Liver (tissue), 9 donors: ENCODE measurements around the gene SPAST. TPM values are rescaled to one million over a fixed set of nuclear protein-coding genes. Genes with fewer than 3 reads are reported as not detected.
"Not testable (repeated sequence)": the region's sequence is repeated elsewhere in the genome, so short reads cannot be mapped to it uniquely, and the experiment has no call there.

Experiments used
- DNase-seq: peaks from one replicate; pipeline ENCODE4 v3.0.0-alpha.2; 2017; ENCODE audit warnings: low spot score
- H3K27ac ChIP-seq, 2 donors: one replicate each; pipeline ENCODE4 v1.7.0; 2013; ENCODE audit warnings: inconsistent platforms in 2 of 2, low read length in 2 of 2, control low read depth in 1 of 2, low read depth in 1 of 2, mild to moderate bottlenecking in 1 of 2
- H3K27me3 ChIP-seq, 4 donors: one replicate each; pipeline versions ENCODE4 v1.6.1 to v1.7.0; 2013; ENCODE audit warnings: low read length in 3 of 4, inconsistent platforms in 1 of 4, mild to moderate bottlenecking in 1 of 4, moderate library complexity in 1 of 4; ENCODE audit not compliant: control insufficient read depth in 4 of 4, insufficient read depth in 4 of 4
- H3K36me3 ChIP-seq, 4 donors: one replicate each; pipeline versions ENCODE4 v1.6.1 to v1.7.0; 2013; ENCODE audit warnings: low read length in 3 of 4, mild to moderate bottlenecking in 3 of 4, low read depth in 1 of 4, moderate library complexity in 1 of 4; ENCODE audit not compliant: control insufficient read depth in 4 of 4, insufficient read depth in 3 of 4
- H3K4me1 ChIP-seq, 4 donors: one replicate each; pipeline versions ENCODE4 v1.6.1 to v1.7.0; 2013; ENCODE audit warnings: low read length in 3 of 4, mild to moderate bottlenecking in 3 of 4, moderate library complexity in 1 of 4; ENCODE audit not compliant: control insufficient read depth in 4 of 4, insufficient read depth in 4 of 4
- H3K4me3 ChIP-seq, 3 donors: one replicate each; pipeline versions ENCODE4 v1.6.1 to v1.7.0; 2013; ENCODE audit warnings: low read length in 3 of 3, control low read depth in 1 of 3, low read depth in 1 of 3, mild to moderate bottlenecking in 1 of 3
- H3K9ac ChIP-seq, 2 donors: one replicate each; pipeline ENCODE4 v1.7.0; 2013; ENCODE audit warnings: low read length in 2 of 2, mild to moderate bottlenecking in 2 of 2, moderate library complexity in 2 of 2, control low read depth in 1 of 2, low read depth in 1 of 2
- H3K9me3 ChIP-seq, 4 donors: one replicate each; pipeline versions ENCODE4 v1.6.1 to v1.7.0; 2013; ENCODE audit warnings: low read length in 3 of 4; ENCODE audit not compliant: control insufficient read depth in 4 of 4
- ATF3 ChIP-seq: IDR thresholded peaks from 2 replicates; pipeline ENCODE4 v1.6.1; 2016; ENCODE audit warnings: antibody characterized with exemption
- CTCF ChIP-seq: fragments of 150-350 bp; IDR thresholded peaks from 2 replicates; pipeline ENCODE4 v1.5.1; 2017; ENCODE audit warnings: improper control_type of control experiment, low read depth, low read length; ENCODE audit not compliant: missing input control
- EGR1 ChIP-seq, 2 donors: IDR thresholded peaks; 2 replicates each; pipeline ENCODE4 v1.6.1; 2016 to 2018; ENCODE audit warnings: antibody characterized with exemption in 2 of 2, low read depth in 2 of 2
- FOXA1 ChIP-seq: IDR thresholded peaks from 2 replicates; pipeline ENCODE4 v1.6.1; 2016; ENCODE audit warnings: antibody characterized with exemption
- FOXA2 ChIP-seq: IDR thresholded peaks from 2 replicates; pipeline ENCODE4 v1.6.1; 2016; ENCODE audit warnings: antibody characterized with exemption
- GABPA ChIP-seq, 2 donors: IDR thresholded peaks in 1 of 2; conservative IDR thresholded peaks in 1 of 2; 2 replicates each; pipeline ENCODE4 v1.6.1; 2016; ENCODE audit warnings: antibody characterized with exemption in 2 of 2, mild to moderate bottlenecking in 1 of 2, moderate library complexity in 1 of 2
- HNF4A ChIP-seq, 2 donors: conservative IDR thresholded peaks; 2 replicates each; pipeline ENCODE4 v1.6.1; 2016; ENCODE audit warnings: antibody characterized with exemption in 2 of 2, mild to moderate bottlenecking in 2 of 2
- HNF4G ChIP-seq: IDR thresholded peaks from 2 replicates; pipeline ENCODE4 v1.6.1; 2016; ENCODE audit warnings: antibody characterized with exemption
- JUND ChIP-seq, 2 donors: IDR thresholded peaks; 2 replicates each; pipeline ENCODE4 v1.6.1; 2016; ENCODE audit warnings: antibody characterized with exemption in 2 of 2
- MAX ChIP-seq: IDR thresholded peaks from 2 replicates; pipeline ENCODE4 v1.6.1; 2016; ENCODE audit warnings: antibody characterized with exemption
- NR2F2 ChIP-seq: IDR thresholded peaks from 2 replicates; pipeline ENCODE4 v1.6.1; 2016; ENCODE audit warnings: antibody characterized with exemption
- RAD21 ChIP-seq, 2 donors: IDR thresholded peaks; 2 replicates each; pipeline ENCODE4 v1.6.1; 2016; ENCODE audit warnings: antibody characterized with exemption in 2 of 2, mild to moderate bottlenecking in 2 of 2
- REST ChIP-seq: IDR thresholded peaks from 2 replicates; pipeline ENCODE4 v1.6.1; 2016; ENCODE audit warnings: antibody characterized with exemption, mild to moderate bottlenecking
- RXRA ChIP-seq, 2 donors: IDR thresholded peaks; 2 replicates each; pipeline ENCODE4 v1.6.1; 2017 to 2018; ENCODE audit warnings: antibody characterized with exemption in 2 of 2, mild to moderate bottlenecking in 1 of 2
- SP1 ChIP-seq: IDR thresholded peaks from 2 replicates; pipeline ENCODE4 v1.6.1; 2018; ENCODE audit warnings: antibody characterized with exemption, mild to moderate bottlenecking
- TAF1 ChIP-seq: conservative IDR thresholded peaks from 2 replicates; pipeline ENCODE4 v1.6.1; 2016; ENCODE audit warnings: antibody characterized with exemption, mild to moderate bottlenecking
- YY1 ChIP-seq: IDR thresholded peaks from 2 replicates; pipeline ENCODE4 v1.6.1; 2016; ENCODE audit warnings: antibody characterized with exemption, mild to moderate bottlenecking
- ZBTB33 ChIP-seq: IDR thresholded peaks from 2 replicates; pipeline ENCODE4 v1.6.1; 2016; ENCODE audit warnings: antibody characterized with exemption
- WGBS: extraction: QIAGEN DNeasy Blood & Tissue Kit; methylation state at CpG from one replicate; pipeline ENCODE4 v1.1.7; 2013; 5-methylcytosine and 5-hydroxymethylcytosine counted together
- polyA plus RNA-seq, 2 donors: library from polyadenylated mRNA; stranded (reverse) in 1 of 2; unstranded in 1 of 2; fragments of 200-250 nt in 1 of 2; fragments of >200 nt in 1 of 2; fragmentation: Nextera tagmentation in 1 of 2; extraction: Ambion mirVana in 1 of 2; gene quantifications; one replicate each; pipeline versions ENCODE4 v1.2.1 to v1.2.3, GENCODE V29; 2013 to 2015
- total RNA-seq, 2 donors: library from RNA; depleted of rRNA; stranded (reverse); fragments of >200 nt; gene quantifications; one replicate each; pipeline ENCODE4 v1.2.3, GENCODE V29; 2014
- donor health status: healthy.
- donor health status: healthy.
- donor health status: healthy.
- donor health status: healthy.
- donor health status: healthy.

SPAST gene
- total and polyA plus RNA-seq, 4 donors, result 3.2 to 16.8 (median 7.7) TPM

GRCh38 chr2:32054583-32054982, 8.8 kb upstream of the SPAST start:
- DNase-seq, H3K27ac ChIP-seq, H3K27me3 ChIP-seq, H3K4me1 ChIP-seq, H3K9me3 ChIP-seq, H3K4me3 ChIP-seq, H3K36me3 ChIP-seq, H3K9ac ChIP-seq: not testable (repeated sequence)
- 81% methylated on average over 3 of the region's 3 CpGs for WGBS

GRCh38 chr2:32058130-32058529, 5.2 kb upstream of the SPAST start:
- WGBS, result 93% methylated on average over 2 of the region's 2 CpGs
- H3K4me1 ChIP-seq, result peaks cover 0 to 9% (median 3%) of the 10 kb centered on the region in 4 donors

More at GRCh38 chr2:32058130-32058529, 5.2 kb upstream of the SPAST start:
- H3K4me3 ChIP-seq, result no peak overlapping the region
- H3K9ac ChIP-seq, result no peak overlapping the region
- H3K27me3 ChIP-seq, result no peaks in the 10 kb centered on the region
- H3K9me3 ChIP-seq, result no peaks in the 10 kb centered on the region
- TF ChIP-seq MAX (no peak), JUND (IDR thresholded peaks at IDR 0.05) (no peak), REST (no peak), YY1 (no peak), GABPA (IDR thresholded peaks at IDR 0.05 in 1 of 2, conservative IDR thresholded peaks at IDR 0.05 in 1 of 2) (no peak), NR2F2 (no peak), FOXA1 (no peak), HNF4G (no peak), RXRA (IDR thresholded peaks at IDR 0.05) (no peak), FOXA2 (no peak), CTCF (no peak), TAF1 (no peak), ATF3 (no peak), RAD21 (IDR thresholded peaks at IDR 0.05) (no peak), EGR1 (IDR thresholded peaks at IDR 0.05; ENCODE audit: low read depth in 2 of 2) (no peak), SP1 (no peak), ZBTB33 (no peak), HNF4A (conservative IDR thresholded peaks at IDR 0.05) (no peak)
- H3K27ac ChIP-seq, result no peak overlapping the region
- no peak for DNase-seq
- no peaks in the 10 kb centered on the region for H3K36me3 ChIP-seq
